NB4 (cell line): ENCODE results near the gene THSD7B.

Source experiments
- DNase-seq: peaks from one replicate; pipeline ENCODE4 v3.0.0; 2010; ENCODE audit warnings: low read depth
- H3K4me3 ChIP-seq: one replicate; pipeline ENCODE4 v1.5.1; 2011; ENCODE audit warnings: mild to moderate bottlenecking, low read depth, low read length, moderate library complexity
- CTCF ChIP-seq: IDR thresholded peaks from one replicate; pipeline ENCODE4 v1.5.1; 2012; ENCODE audit warnings: low read depth, low read length
- MAX ChIP-seq: IDR thresholded peaks from 2 replicates; pipeline ENCODE4 v1.6.1; 2011; ENCODE audit warnings: low read depth, low read length
- MYC ChIP-seq: IDR thresholded peaks from 2 replicates; pipeline ENCODE4 v1.6.1; 2011; ENCODE audit warnings: low read depth, low read length
- POLR2A ChIP-seq: IDR thresholded peaks from 2 replicates; pipeline ENCODE4 v1.6.1; 2011; ENCODE audit warnings: mild to moderate bottlenecking; ENCODE audit not compliant: insufficient read length; ENCODE audit errors: extremely low read depth

The THSD7B gene

GRCh38 chr2:136828774-136829173 is 63.4 kb downstream of the THSD7B start:
- H3K4me3 ChIP-seq: no peak overlapping the region
- TF ChIP-seq POLR2A: no peak
- DNase-seq: no peak

GRCh38 chr2:136844546-136844945 is 79.2 kb downstream of the THSD7B start:
- H3K4me3 ChIP-seq: no peak overlapping the region
- no peak for TF ChIP-seq MAX
- no peak for TF ChIP-seq CTCF
- TF ChIP-seq MYC: no peak
- TF ChIP-seq POLR2A: no peak
- DNase-seq: no peak

- DNase-seq: no peak
- TF ChIP-seq MAX (no peak), MYC (no peak), CTCF (no peak)
Measured at GRCh38 chr2:136858656-136859055, 93.3 kb downstream of the THSD7B start.

GRCh38 chr2:136860443-136860958 is 95.2 kb downstream of the THSD7B start:
- TF ChIP-seq MYC: no peak
- TF ChIP-seq POLR2A: no peak
- no peak for TF ChIP-seq CTCF
- TF ChIP-seq MAX: no peak
- H3K4me3 ChIP-seq: no peak overlapping the region
- DNase-seq: no peak

More at GRCh38 chr2:136858656-136859055, 93.3 kb downstream of the THSD7B start:
- no peak overlapping the region for H3K4me3 ChIP-seq

- DNase-seq: no peak
- TF ChIP-seq POLR2A: no peak
- TF ChIP-seq MYC: no peak
- TF ChIP-seq CTCF: no peak
- no peak overlapping the region for H3K4me3 ChIP-seq
Measured at GRCh38 chr2:136863468-136863867, 98.1 kb downstream of the THSD7B start.

GRCh38 chr2:136863874-136864273 is 98.5 kb downstream of the THSD7B start:
- no peak for DNase-seq
- TF ChIP-seq POLR2A (no peak), MYC (no peak), MAX (no peak)
- H3K4me3 ChIP-seq: no peak overlapping the region

GRCh38 chr2:136871424-136871823 is 106.1 kb downstream of the THSD7B start:
- TF ChIP-seq MAX (no peak), CTCF (no peak), POLR2A (no peak), MYC (no peak)
- no peak for DNase-seq
- no peak overlapping the region for H3K4me3 ChIP-seq
